MCF 10A (cell line): ENCODE data around the gene MCUB. TPM values are rescaled to one million over a fixed set of nuclear protein-coding genes. Genes with fewer than 3 reads are reported as not detected.

ENCODE experiments used
- BruUV-seq: library from RNA; stranded (reverse); fragments of 400-500 nt; replicated peaks from 2 replicates; lab custom pipeline; 2021; lab: Mats Ljungman, UMichigan
- CTCF ChIA-PET: fragments of 300-600 bp; sonication (Branson Sonifier 250); formaldehyde crosslinking; extraction: SDS; loops from one replicate; lab custom pipeline; 2021; ENCODE audit warnings: antibody characterized with exemption, inconsistent platforms; lab: Yijun Ruan, JAX
- POLR2A ChIA-PET: fragments of 300-600, 350-650 bp; sonication (Branson Sonifier 250); formaldehyde crosslinking; extraction: SDS; loops from one replicate; lab custom pipeline; 2020; ENCODE audit warnings: antibody characterized with exemption, inconsistent platforms; lab: Yijun Ruan, JAX
- DNase-seq: peaks from one replicate; pipeline ENCODE4 v3.0.0-alpha.2; 2018; ENCODE audit not compliant: unreplicated experiment
- H3K27ac Mint-ChIP-seq: one replicate; pipeline ENCODE4 v1.8.0; 2022; ENCODE audit warnings: mild to moderate bottlenecking, low read depth, mixed read lengths; ENCODE audit not compliant: unreplicated experiment
- H3K27me3 Mint-ChIP-seq: one replicate; pipeline ENCODE4 v1.8.0; 2022; ENCODE audit warnings: mixed read lengths; ENCODE audit not compliant: insufficient read depth, unreplicated experiment
- H3K36me3 Mint-ChIP-seq: one replicate; pipeline ENCODE4 v1.8.0; 2022; ENCODE audit warnings: mild to moderate bottlenecking, moderate library complexity, mixed read lengths; ENCODE audit not compliant: insufficient read depth, unreplicated experiment
- H3K4me1 Mint-ChIP-seq: one replicate; pipeline ENCODE4 v1.8.0; 2022; ENCODE audit warnings: mixed read lengths; ENCODE audit not compliant: insufficient read depth, unreplicated experiment
- H3K4me3 Mint-ChIP-seq: one replicate; pipeline ENCODE4 v1.8.0; 2022; ENCODE audit warnings: mild to moderate bottlenecking, moderate library complexity, mixed read lengths; ENCODE audit not compliant: unreplicated experiment
- H3K9me3 Mint-ChIP-seq: one replicate; pipeline ENCODE4 v1.8.0; 2022; ENCODE audit warnings: mixed read lengths; ENCODE audit not compliant: unreplicated experiment
- intact Hi-C: fragments of 100-400 bp; cut with micrococcal nuclease; formaldehyde crosslinking; loops from 2 replicates; pipeline ENCODE4 v1.14.1; 2022
- total RNA-seq: library from RNA; stranded (reverse); gene quantifications from 2 replicates; pipeline ENCODE4 v1.2.3, GENCODE V29; 2022
- TF ChIP-seq, protein P1 (sequence below): fragments of 200-600 bp; IDR thresholded peaks from one replicate; pipeline ENCODE4 v1.8.0; 2022; ENCODE audit warnings: antibody characterized with exemption, mild to moderate bottlenecking; ENCODE audit not compliant: unreplicated experiment

The MCUB gene
- total RNA-seq, 1 experiment from 2014 or later, result 16.3 TPM

GRCh38 chr4:109730619-109731545 lies 170.8 kb downstream of the MCUB start:
- CTCF ChIA-PET, result interaction anchor here (0.7 to 1.9 kb wide), 6 partner anchors 27 to 778 kb away, joined by 3 to 11 read pairs (median 6); partner anchors contain the start of gene CASP6
- Mint-ChIP-seq H3K4me1 (peaks cover 15% of the 10 kb centered on the region), H3K9me3 (no peaks in the 10 kb centered on the region), H3K27me3 (no peaks in the 10 kb centered on the region), H3K27ac (no peak overlapping the region), H3K4me3 (peak overlapping the region; percentile 88), H3K36me3 (no peaks in the 10 kb centered on the region)
- no peak for DNase-seq
- intact Hi-C loops, result no loop called here
- POLR2A ChIA-PET, result interaction anchor here (0.5 to 3.4 kb wide), 13 partner anchors 10 to 370 kb away, joined by 3 to 39 read pairs (median 3); partner anchors contain the start of genes CASP6, CFI, GAR1 and MCUB
- TF ChIP-seq, protein P1, sequence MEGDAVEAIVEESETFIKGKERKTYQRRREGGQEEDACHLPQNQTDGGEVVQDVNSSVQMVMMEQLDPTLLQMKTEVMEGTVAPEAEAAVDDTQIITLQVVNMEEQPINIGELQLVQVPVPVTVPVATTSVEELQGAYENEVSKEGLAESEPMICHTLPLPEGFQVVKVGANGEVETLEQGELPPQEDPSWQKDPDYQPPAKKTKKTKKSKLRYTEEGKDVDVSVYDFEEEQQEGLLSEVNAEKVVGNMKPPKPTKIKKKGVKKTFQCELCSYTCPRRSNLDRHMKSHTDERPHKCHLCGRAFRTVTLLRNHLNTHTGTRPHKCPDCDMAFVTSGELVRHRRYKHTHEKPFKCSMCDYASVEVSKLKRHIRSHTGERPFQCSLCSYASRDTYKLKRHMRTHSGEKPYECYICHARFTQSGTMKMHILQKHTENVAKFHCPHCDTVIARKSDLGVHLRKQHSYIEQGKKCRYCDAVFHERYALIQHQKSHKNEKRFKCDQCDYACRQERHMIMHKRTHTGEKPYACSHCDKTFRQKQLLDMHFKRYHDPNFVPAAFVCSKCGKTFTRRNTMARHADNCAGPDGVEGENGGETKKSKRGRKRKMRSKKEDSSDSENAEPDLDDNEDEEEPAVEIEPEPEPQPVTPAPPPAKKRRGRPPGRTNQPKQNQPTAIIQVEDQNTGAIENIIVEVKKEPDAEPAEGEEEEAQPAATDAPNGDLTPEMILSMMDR, result no peak
- BruUV-seq, result no TSS peak

GRCh38 chr4:109733728-109734127 lies 173.7 kb downstream of the MCUB start:
- H3K4me1 Mint-ChIP-seq, result no peaks in the 10 kb centered on the region
- no peaks in the 10 kb centered on the region for H3K27me3 Mint-ChIP-seq
- CTCF ChIA-PET, result interaction anchor here (0.6 to 1.0 kb wide), 2 partner anchors 71 to 258 kb away, joined by 3 read pairs; no protein-coding TSS in a partner anchor
- H3K36me3 Mint-ChIP-seq, result no peaks in the 10 kb centered on the region
- H3K9me3 Mint-ChIP-seq, result no peaks in the 10 kb centered on the region
- H3K27ac Mint-ChIP-seq, result no peak overlapping the region
- intact Hi-C loops, result no loop called here
- no peak overlapping the region for H3K4me3 Mint-ChIP-seq
- TF ChIP-seq, protein P1, result no peak
- DNase-seq, result no peak
- POLR2A ChIA-PET, result no interaction called here
- no TSS peak for BruUV-seq

- Mint-ChIP-seq H3K9me3 (no peaks in the 10 kb centered on the region), H3K4me1 (peaks cover 5% of the 10 kb centered on the region), H3K36me3 (no peaks in the 10 kb centered on the region), H3K27me3 (no peaks in the 10 kb centered on the region), H3K4me3 (no peak overlapping the region), H3K27ac (no peak overlapping the region)
- no peak for DNase-seq
- intact Hi-C loops, result no loop called here
- CTCF ChIA-PET, result no interaction called here
- BruUV-seq, result no TSS peak
- POLR2A ChIA-PET, result no interaction called here
- TF ChIP-seq, protein P1, result no peak
Measured at GRCh38 chr4:109735566-109736365, 175.7 kb downstream of the MCUB start.

Other genes with a start within 250 kb of the MCUB start
- 33.9 and 35.0 TPM in 2 replicates for gene SEC24B, start 126.4 kb upstream of the MCUB start, total RNA-seq
- gene CASP6, start 143.2 kb downstream of the MCUB start, total RNA-seq, result 7.9 and 8.1 TPM in 2 replicates
- gene PLA2G12A, start 169.8 kb downstream of the MCUB start, total RNA-seq, result 52.4 and 58.0 TPM in 2 replicates
- 0.16 TPM in 1 of 2 replicates, not detected in the other for gene CFI, start 241.8 kb downstream of the MCUB start, total RNA-seq